Fibroblast of lung (primary cell): Measurements from ENCODE around the gene GBP7. TPM values are rescaled to one million over a fixed set of nuclear protein-coding genes. Genes with fewer than 3 reads are reported as not detected.

Experiments
- DNase-seq, 2 donors: peaks; one replicate each; pipeline versions ENCODE4 v3.0.0 to v3.0.0-alpha.2; 2010; ENCODE audit warnings: low read depth in 2 of 2
- H2AFZ ChIP-seq: 2 replicates; pipeline ENCODE4 v1.5.1; 2012; ENCODE audit warnings: low read length, control low read depth, inconsistent platforms
- H3K27ac ChIP-seq: 2 replicates; pipeline ENCODE4 v1.5.1; 2011; ENCODE audit warnings: low read length, control low read depth; ENCODE audit not compliant: insufficient read depth
- H3K27me3 ChIP-seq: 2 replicates; pipeline ENCODE4 v1.5.1; 2011; ENCODE audit warnings: mild to moderate bottlenecking, low read length; ENCODE audit not compliant: control insufficient read depth, insufficient read depth
- H3K36me3 ChIP-seq: 2 replicates; pipeline ENCODE4 v1.5.1; 2011; ENCODE audit warnings: low read length; ENCODE audit not compliant: control insufficient read depth, insufficient read depth
- H3K4me1 ChIP-seq: 2 replicates; pipeline ENCODE4 v1.5.1; 2011; ENCODE audit warnings: low read length; ENCODE audit not compliant: control insufficient read depth, insufficient read depth; ENCODE audit errors: extremely low read depth
- H3K4me2 ChIP-seq: 2 replicates; pipeline ENCODE4 v1.5.1; 2011; ENCODE audit warnings: low read length, control low read depth; ENCODE audit not compliant: insufficient read depth; ENCODE audit errors: extremely low read depth
- H3K4me3 ChIP-seq, 4 experiments: fragments of 200-600 bp in 1 of 4; sonication (generic) in 1 of 4; replicated peaks in 1 of 4; 2 replicates each; pipeline ENCODE4 v1.5.1; 2011 to 2016; ENCODE audit warnings: low read length in 4 of 4, low read depth in 3 of 4, mild to moderate bottlenecking in 3 of 4, control low read depth in 2 of 4, inconsistent platforms in 1 of 4, mixed read lengths in 1 of 4; ENCODE audit not compliant: insufficient read depth in 1 of 4; ENCODE audit errors: control extremely low read depth in 1 of 4
- H3K79me2 ChIP-seq: 2 replicates; pipeline ENCODE4 v1.5.1; 2012; ENCODE audit warnings: mild to moderate bottlenecking, low read length, inconsistent platforms; ENCODE audit not compliant: control insufficient read depth, insufficient read depth
- H3K9ac ChIP-seq: 2 replicates; pipeline ENCODE4 v1.5.1; 2011; ENCODE audit warnings: mild to moderate bottlenecking, low read length, control low read depth; ENCODE audit not compliant: insufficient read depth
- H3K9me3 ChIP-seq: 2 replicates; pipeline ENCODE4 v1.5.1; 2012; ENCODE audit warnings: low read depth, low read length; ENCODE audit not compliant: control insufficient read depth, insufficient read depth
- H4K20me1 ChIP-seq: 2 replicates; pipeline ENCODE4 v1.5.1; 2011; ENCODE audit warnings: low read length; ENCODE audit not compliant: control insufficient read depth, insufficient read depth; ENCODE audit errors: extremely low read depth
- CTCF ChIP-seq, 2 donors: IDR thresholded peaks in 1 of 2; conservative IDR thresholded peaks in 1 of 2; 1 replicate in 1 of 2; 2 replicates in 1 of 2; pipeline ENCODE4 v1.5.1; 2011 to 2012; ENCODE audit warnings: low read length in 2 of 2, control low read depth in 1 of 2, inconsistent platforms in 1 of 2, low read depth in 1 of 2, mild to moderate bottlenecking in 1 of 2
- EZH2 ChIP-seq: IDR thresholded peaks from 2 replicates; pipeline ENCODE4 v1.5.1; 2012; ENCODE audit warnings: low read length, control low read depth, mild to moderate bottlenecking; ENCODE audit errors: missing control alignments
- polyA plus RNA-seq, 2 donors: library from polyadenylated mRNA; depleted of rRNA in 1 of 2; stranded (reverse) in 1 of 2; unstranded in 1 of 2; fragments of >200 nt; gene quantifications; 2 replicates each; pipeline ENCODE4 v1.2.1, GENCODE V29; 2011 to 2012; ENCODE audit warnings: missing spikeins in 1 of 2
- total RNA-seq: library from RNA; depleted of rRNA; stranded (reverse); fragments of >200 nt; gene quantifications from 2 replicates; pipeline ENCODE4 v1.2.1, GENCODE V29; 2014

The GBP7 gene
- total and polyA plus RNA-seq, 2 donors (not counting 1 experiment from before 2014, with no cell fraction given), result not detected

DNA sequence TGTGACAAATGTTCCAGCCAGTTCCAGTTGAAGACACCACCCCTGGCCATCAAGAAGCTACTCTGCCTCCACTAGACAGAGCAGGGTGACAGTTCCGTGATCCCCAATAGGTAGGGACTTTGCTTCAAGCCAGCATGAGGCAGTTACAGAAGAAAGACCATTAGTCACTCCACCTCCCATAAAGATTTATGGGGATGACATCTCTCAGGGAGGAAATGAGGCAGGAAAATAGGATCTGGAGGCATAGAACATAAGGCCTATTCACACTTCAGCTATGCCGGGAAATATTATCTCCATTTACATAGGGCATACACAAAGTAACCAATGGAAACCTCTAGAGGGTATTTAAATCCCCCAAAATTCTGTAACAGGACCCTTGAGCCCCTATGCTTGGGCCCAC is 3.5 kb upstream of the GBP7 start:
- no peak overlapping the region for H2AFZ ChIP-seq
- no peak overlapping the region for H3K27ac ChIP-seq
- H3K9ac ChIP-seq, result no peak overlapping the region
- no peaks in the 10 kb centered on the region for H3K36me3 ChIP-seq
- no peak overlapping the region for H3K4me2 ChIP-seq
- no peaks in the 10 kb centered on the region for H3K9me3 ChIP-seq
- H3K27me3 ChIP-seq, result no peaks in the 10 kb centered on the region
- H3K79me2 ChIP-seq, result no peaks in the 10 kb centered on the region
- no peaks in the 10 kb centered on the region for H4K20me1 ChIP-seq
- H3K4me1 ChIP-seq, result no peaks in the 10 kb centered on the region
- no peak for DNase-seq
- no peak overlapping the region for H3K4me3 ChIP-seq
- no peak for TF ChIP-seq CTCF (conservative IDR thresholded peaks at IDR 0.05 in 1 of 2, IDR thresholded peaks at IDR 0.05 in 1 of 2; ENCODE audit: low read depth in 1 of 2, low read length in 2 of 2)
- no peak for TF ChIP-seq EZH2

DNA sequence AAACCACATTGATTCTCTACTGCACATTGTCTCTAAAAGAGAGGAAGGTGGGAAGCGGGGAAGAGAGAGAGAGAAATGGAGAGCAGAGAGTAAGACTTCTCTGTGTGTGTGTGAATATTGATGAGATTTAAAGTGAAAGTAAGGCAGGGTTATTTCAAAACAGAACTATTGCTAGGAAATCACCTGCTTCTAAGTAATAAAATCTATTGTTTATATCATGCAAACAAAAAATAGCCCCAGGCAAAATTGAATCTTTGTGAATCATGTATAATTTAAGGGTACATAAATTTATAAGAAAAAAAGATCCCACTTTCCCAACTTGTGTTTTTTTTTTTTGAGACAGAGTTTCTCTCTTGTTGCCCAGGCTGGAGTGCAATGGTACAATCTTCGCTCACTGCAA is 1.2 kb upstream of the GBP7 start:
- no peaks in the 10 kb centered on the region for H3K9me3 ChIP-seq
- no peak for TF ChIP-seq CTCF (conservative IDR thresholded peaks at IDR 0.05 in 1 of 2, IDR thresholded peaks at IDR 0.05 in 1 of 2; ENCODE audit: low read depth in 1 of 2, low read length in 2 of 2)
- no peak for TF ChIP-seq EZH2
- DNase-seq, result no peak
- no peak overlapping the region for H3K9ac ChIP-seq
- H3K79me2 ChIP-seq, result no peaks in the 10 kb centered on the region
- no peaks in the 10 kb centered on the region for H4K20me1 ChIP-seq
- H3K27me3 ChIP-seq, result no peaks in the 10 kb centered on the region
- no peak overlapping the region for H3K4me3 ChIP-seq
- H3K27ac ChIP-seq, result no peak overlapping the region
- H3K4me1 ChIP-seq, result no peaks in the 10 kb centered on the region
- no peaks in the 10 kb centered on the region for H3K36me3 ChIP-seq
- no peak overlapping the region for H3K4me2 ChIP-seq
- H2AFZ ChIP-seq, result no peak overlapping the region

GRCh38 chr1:89174491-89174890 is 1.3 kb downstream of the GBP7 start:
- DNase-seq, result no peak
- H2AFZ ChIP-seq, result no peak overlapping the region
- H3K4me2 ChIP-seq, result no peak overlapping the region
- no peak for TF ChIP-seq CTCF (conservative IDR thresholded peaks at IDR 0.05 in 1 of 2, IDR thresholded peaks at IDR 0.05 in 1 of 2; ENCODE audit: low read depth in 1 of 2, low read length in 2 of 2)
- TF ChIP-seq EZH2, result no peak
- H3K4me3 ChIP-seq, result no peak overlapping the region
- H4K20me1 ChIP-seq, result no peaks in the 10 kb centered on the region
- no peak overlapping the region for H3K27ac ChIP-seq
- no peaks in the 10 kb centered on the region for H3K4me1 ChIP-seq
- no peaks in the 10 kb centered on the region for H3K79me2 ChIP-seq
- H3K36me3 ChIP-seq, result no peaks in the 10 kb centered on the region
- no peaks in the 10 kb centered on the region for H3K27me3 ChIP-seq
- H3K9ac ChIP-seq, result no peak overlapping the region
- H3K9me3 ChIP-seq, result no peaks in the 10 kb centered on the region
